Activated naive CD4-positive, alpha-beta T cell treated with anti-CD3 and anti-CD28 coated beads, Interleukin-2, amount 50 U/mL, for 24 hours (primary cell): Measurements from ENCODE around the gene CREB5.

Source experiments
- H3K27ac Mint-ChIP-seq: one replicate; pipeline ENCODE4 v1.8.0; 2021; ENCODE audit warnings: mild to moderate bottlenecking, mixed read lengths
- H3K27me3 Mint-ChIP-seq: one replicate; pipeline ENCODE4 v1.8.0; 2021; ENCODE audit warnings: mixed read lengths
- H3K36me3 Mint-ChIP-seq: one replicate; pipeline ENCODE4 v1.8.0; 2021; ENCODE audit warnings: mixed read lengths
- H3K4me1 Mint-ChIP-seq: one replicate; pipeline ENCODE4 v1.8.0; 2021; ENCODE audit warnings: mixed read lengths
- H3K4me3 Mint-ChIP-seq: one replicate; pipeline ENCODE4 v1.8.0; 2021; ENCODE audit warnings: mild to moderate bottlenecking, mixed read lengths
- H3K9me3 Mint-ChIP-seq: one replicate; pipeline ENCODE4 v1.8.0; 2021; ENCODE audit warnings: mixed read lengths

Gene CREB5

DNA sequence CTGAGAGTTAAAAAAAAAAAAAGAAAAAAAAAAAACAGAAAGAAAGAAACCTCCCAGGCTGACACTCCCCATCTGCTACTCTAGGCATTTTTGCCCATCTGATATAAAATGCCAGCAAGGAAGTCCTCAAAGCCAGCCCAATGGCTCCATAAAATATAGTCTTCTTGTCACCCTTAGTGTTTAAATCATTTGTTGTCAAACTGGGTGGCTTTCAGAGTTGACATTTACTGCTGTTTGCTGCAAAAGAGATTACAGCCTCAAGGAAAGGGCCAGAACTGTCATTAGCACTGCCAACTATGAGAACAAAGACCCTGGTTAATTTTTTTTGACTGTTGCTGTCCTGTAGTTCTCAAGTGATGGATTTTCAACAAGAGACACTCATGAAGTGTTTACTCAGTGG, 459.3 kb downstream of the CREB5 start:
- no peak overlapping the region for H3K4me3 Mint-ChIP-seq
- no peaks in the 10 kb centered on the region for H3K4me1 Mint-ChIP-seq
- no peak overlapping the region for H3K27ac Mint-ChIP-seq
- peaks cover 7% of the 10 kb centered on the region for H3K27me3 Mint-ChIP-seq
- H3K9me3 Mint-ChIP-seq, result no peaks in the 10 kb centered on the region
- H3K36me3 Mint-ChIP-seq, result no peaks in the 10 kb centered on the region

DNA sequence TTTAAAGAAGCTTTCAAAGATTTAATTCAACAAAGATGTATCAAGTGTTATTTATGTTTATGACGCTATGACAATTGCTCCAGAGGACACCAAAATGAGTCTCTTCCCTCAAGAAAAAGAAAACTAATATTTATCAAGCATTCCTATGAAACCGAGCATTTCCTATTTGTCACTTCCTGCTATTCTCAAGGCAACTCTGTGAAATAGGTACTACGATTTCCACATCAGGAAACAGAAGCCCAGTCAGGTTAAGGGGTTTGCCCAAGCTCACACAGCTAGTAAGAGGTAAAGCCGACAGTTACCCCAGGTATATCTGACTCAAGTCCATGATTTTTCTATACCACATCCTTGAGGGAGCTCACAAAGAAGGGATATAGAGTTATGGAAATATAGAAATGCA, 459.9 kb downstream of the CREB5 start:
- Mint-ChIP-seq H3K4me3 (no peak overlapping the region), H3K9me3 (no peaks in the 10 kb centered on the region), H3K4me1 (no peaks in the 10 kb centered on the region), H3K27me3 (peaks cover 8% of the 10 kb centered on the region), H3K27ac (no peak overlapping the region), H3K36me3 (no peaks in the 10 kb centered on the region)

DNA sequence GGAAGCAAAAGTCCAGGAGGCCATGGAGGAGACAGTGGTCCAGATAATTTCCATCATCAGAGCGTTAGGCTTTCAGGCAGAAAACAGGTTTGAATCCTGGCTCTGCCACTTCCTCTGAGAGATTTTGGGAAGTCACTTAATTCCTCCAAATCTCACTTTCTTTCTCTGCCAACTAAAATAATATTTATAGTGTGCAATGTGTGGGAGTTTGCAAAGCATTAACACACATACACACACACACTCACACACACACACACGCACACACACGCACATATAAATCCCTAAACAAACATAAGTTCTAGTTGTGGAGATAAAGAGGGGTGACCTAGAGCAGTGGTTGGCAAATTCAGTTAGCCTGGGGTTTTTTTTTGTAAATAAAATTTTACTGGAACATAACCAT, 461.0 kb downstream of the CREB5 start:
- H3K4me1 Mint-ChIP-seq, result no peaks in the 10 kb centered on the region
- no peaks in the 10 kb centered on the region for H3K36me3 Mint-ChIP-seq
- no peak overlapping the region for H3K4me3 Mint-ChIP-seq
- no peaks in the 10 kb centered on the region for H3K9me3 Mint-ChIP-seq
- H3K27me3 Mint-ChIP-seq, result peaks cover 7% of the 10 kb centered on the region
- no peak overlapping the region for H3K27ac Mint-ChIP-seq

DNA sequence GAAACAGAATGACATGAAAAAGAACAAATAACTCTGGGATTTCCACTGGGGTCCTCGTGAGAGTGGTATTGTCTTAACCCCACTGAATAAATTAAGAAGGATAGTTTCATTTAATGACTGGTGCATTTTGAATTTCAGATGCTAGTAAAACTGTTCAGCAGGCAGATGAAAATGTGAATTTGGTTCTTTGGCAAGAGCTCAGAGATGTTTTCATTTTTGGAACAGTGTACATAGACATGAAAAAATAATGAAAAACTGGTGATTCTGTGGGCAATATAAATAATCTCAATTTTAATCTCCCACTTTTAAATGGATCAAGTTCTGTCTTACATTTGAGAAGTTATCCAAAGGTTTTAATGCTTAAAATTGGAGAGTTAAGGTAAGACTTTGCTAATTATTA, 461.7 kb downstream of the CREB5 start:
- H3K27me3 Mint-ChIP-seq, result peaks cover 12% of the 10 kb centered on the region
- H3K9me3 Mint-ChIP-seq, result no peaks in the 10 kb centered on the region
- no peak overlapping the region for H3K27ac Mint-ChIP-seq
- no peaks in the 10 kb centered on the region for H3K36me3 Mint-ChIP-seq
- H3K4me1 Mint-ChIP-seq, result no peaks in the 10 kb centered on the region
- no peak overlapping the region for H3K4me3 Mint-ChIP-seq
